Renal cortex interstitium (tissue), 11 donors: ENCODE measurements around the gene MBD3. TPM values are rescaled to one million over a fixed set of nuclear protein-coding genes. Genes with fewer than 3 reads are reported as not detected.

ENCODE experiments used
- DNase-seq, 11 donors: peaks; one replicate each; pipeline ENCODE4 v3.0.0-alpha.2; 2013; ENCODE audit warnings: low read depth in 9 of 11, low spot score in 4 of 11; ENCODE audit errors: extremely low read depth in 1 of 11
- polyA plus RNA-seq, 3 donors: library from polyadenylated mRNA; unstranded; fragments of 120-200 nt; gene quantifications; one replicate each; pipeline ENCODE4 v1.2.1, GENCODE V29; 2013; ENCODE audit not compliant: insufficient read length in 3 of 3

The MBD3 gene
- polyA plus RNA-seq, 3 donors = 41.3 to 77.7 (median 68.6) TPM

- DNase-seq = no peak
Observed at GRCh38 chr19:1609103-1609396, 16.4 kb upstream of the MBD3 start.

GRCh38 chr19:1608359-1609102 is 15.9 kb upstream of the MBD3 start:
- DNase-seq = no peak

GRCh38 chr19:1606138-1606651 is 13.5 kb upstream of the MBD3 start:
- no peak for DNase-seq

- DNase-seq = peak; percentile 86 to 93 (median 91)
Observed at GRCh38 chr19:1605236-1606137, 12.8 kb upstream of the MBD3 start, which contains the start of gene UQCR11. UQCR11 (minus strand) TSS chr19:1605462; CDS start chr19:1605409, 53 bp downstream.

- no peak for DNase-seq
Observed at GRCh38 chr19:1602091-1602707, 9.5 kb upstream of the MBD3 start.

- DNase-seq = no peak
Observed at GRCh38 chr19:1601613-1602064, 9.0 kb upstream of the MBD3 start.

GRCh38 chr19:1599460-1599846 is 6.8 kb upstream of the MBD3 start:
- DNase-seq = no peak

- no peak for DNase-seq
Observed at GRCh38 chr19:1598777-1599459, 6.3 kb upstream of the MBD3 start.

- DNase-seq = no peak
Observed at GRCh38 chr19:1593501-1593772, 772 bp upstream of the MBD3 start.

GRCh38 chr19:1592024-1592754 is 476 bp downstream of the MBD3 start:
- DNase-seq = peak; percentile 52 to 88 (median 83)

- no peak for DNase-seq
Observed at GRCh38 chr19:1591421-1592023, 1.1 kb downstream of the MBD3 start.

GRCh38 chr19:1590641-1591397 is 1.8 kb downstream of the MBD3 start:
- no peak for DNase-seq

GRCh38 chr19:1587872-1588271 is 4.8 kb downstream of the MBD3 start:
- DNase-seq = no peak

- DNase-seq = no peak
Observed at GRCh38 chr19:1585243-1585580, 7.5 kb downstream of the MBD3 start.

GRCh38 chr19:1584500-1585242 is 8.0 kb downstream of the MBD3 start:
- no peak for DNase-seq

GRCh38 chr19:1582201-1582600 is 10.5 kb downstream of the MBD3 start:
- DNase-seq = no peak

- DNase-seq = no peak
Observed at GRCh38 chr19:1580957-1581356, 11.7 kb downstream of the MBD3 start.
